Ishikawa (cell line): ENCODE data around the gene MLLT6.

Experiments
- CEBPB ChIP-seq: IDR thresholded peaks from 2 replicates; pipeline ENCODE4 v1.6.1; 2012
- CREB1 ChIP-seq: IDR thresholded peaks from 2 replicates; pipeline ENCODE4 v1.6.1; 2012; ENCODE audit warnings: low read depth
- EGR1 ChIP-seq: IDR thresholded peaks from 2 replicates; pipeline ENCODE4 v1.6.1; 2012
- EP300 ChIP-seq: IDR thresholded peaks from 2 replicates; pipeline ENCODE4 v1.6.1; 2012; ENCODE audit warnings: borderline replicate concordance
- FOXM1 ChIP-seq: IDR thresholded peaks from 2 replicates; pipeline ENCODE4 v1.6.1; 2012; ENCODE audit warnings: low read depth, borderline replicate concordance
- MAX ChIP-seq: IDR thresholded peaks from 2 replicates; pipeline ENCODE4 v1.6.1; 2012
- NFIC ChIP-seq: IDR thresholded peaks from 2 replicates; pipeline ENCODE4 v1.6.1; 2012
- RAD21 ChIP-seq: IDR thresholded peaks from 2 replicates; pipeline ENCODE4 v1.6.1; 2012; ENCODE audit warnings: low read depth
- REST ChIP-seq: IDR thresholded peaks from 2 replicates; pipeline ENCODE4 v1.6.1; 2012; ENCODE audit warnings: low read depth, mild to moderate bottlenecking
- TAF1 ChIP-seq: IDR thresholded peaks from 2 replicates; pipeline ENCODE4 v1.6.1; 2012; ENCODE audit warnings: low read depth, mild to moderate bottlenecking
- TCF12 ChIP-seq: IDR thresholded peaks from 2 replicates; pipeline ENCODE4 v1.6.1; 2012; ENCODE audit warnings: low read depth
- TEAD4 ChIP-seq: IDR thresholded peaks from 2 replicates; pipeline ENCODE4 v1.6.1; 2012
- USF1 ChIP-seq: IDR thresholded peaks from 2 replicates; pipeline ENCODE4 v1.6.1; 2012
- YY1 ChIP-seq: IDR thresholded peaks from 2 replicates; pipeline ENCODE4 v1.6.1; 2012; ENCODE audit warnings: low read depth
- ZBTB7A ChIP-seq: IDR thresholded peaks from 2 replicates; pipeline ENCODE4 v1.6.1; 2012; ENCODE audit warnings: low read depth

The MLLT6 gene

GRCh38 chr17:38751808-38752307 is 46.8 kb downstream of the MLLT6 start:
- TF ChIP-seq TCF12 (no peak), EGR1 (no peak), REST (no peak), MAX (no peak), ZBTB7A (no peak), EP300 (0 out of 2 replicates have a peak, but pooled peaks have one; percentile 31), YY1 (peak; percentile 71), RAD21 (peak; percentile 9; the same call in 1 of the 2 replicates), CREB1 (0 out of 2 replicates have a peak, but pooled peaks have one; percentile 30), USF1 (peak; percentile 4; the same call in 1 of the 2 replicates), CEBPB (peak; percentile 75), TEAD4 (peak; percentile 93), FOXM1 (peak; percentile 23; the same call in 1 of the 2 replicates), TAF1 (peak; percentile 27; the same call in 1 of the 2 replicates), NFIC (no peak)

- no peak for TF ChIP-seq TEAD4
- TF ChIP-seq YY1, result no peak
- no peak for TF ChIP-seq REST
- TF ChIP-seq RAD21, result no peak
- TF ChIP-seq NFIC, result no peak
- TF ChIP-seq TAF1, result peak; percentile 67
- TF ChIP-seq CEBPB, result peak; percentile 31; the same call in 1 of the 2 replicates
- no peak for TF ChIP-seq ZBTB7A
- no peak for TF ChIP-seq EP300
- TF ChIP-seq USF1, result peak; percentile 93
- TF ChIP-seq MAX, result peak; percentile 99
- peak; percentile 68 for TF ChIP-seq EGR1
- TF ChIP-seq TCF12, result no peak
- no peak for TF ChIP-seq FOXM1
- no peak for TF ChIP-seq CREB1
Observed at GRCh38 chr17:38752308-38753070, 47.4 kb downstream of the MLLT6 start, which contains the start of gene PSMB3. TSS of gene PSMB3 (plus strand) at chr17:38752741. CDS start at chr17:38752827, 86 bp downstream.

- TF ChIP-seq USF1 (no peak), TAF1 (no peak), CEBPB (no peak), RAD21 (no peak), MAX (no peak), NFIC (no peak), FOXM1 (no peak)
Observed at GRCh38 chr17:38753071-38753506, 48.0 kb downstream of the MLLT6 start.

- TF ChIP-seq MAX (no peak), FOXM1 (no peak), RAD21 (peak; percentile 44), ZBTB7A (no peak), CREB1 (no peak), TCF12 (no peak)
Observed at GRCh38 chr17:38761612-38762011, 56.5 kb downstream of the MLLT6 start.
